Uterus (tissue), 2 donors: Measurements from ENCODE around the gene CIDEB.

ENCODE experiments used
- POLR2A ChIP-seq, 2 donors: fragments of 450-650 bp; IDR thresholded peaks; one replicate each; pipeline ENCODE4 v1.6.1; 2016; ENCODE audit warnings: antibody characterized with exemption in 2 of 2, mild to moderate bottlenecking in 1 of 2, moderate library complexity in 1 of 2
- TF ChIP-seq, protein P1 (sequence below), 4 experiments: fragments of 200-600 bp in 2 of 4; fragments of 450-650 bp in 2 of 4; sonication (generic) in 2 of 4; IDR thresholded peaks; one replicate each; pipeline ENCODE4 v1.5.1; 2016 to 2019; ENCODE audit warnings: antibody characterized with exemption in 4 of 4, mild to moderate bottlenecking in 2 of 4, moderate library complexity in 1 of 4

DNA sequence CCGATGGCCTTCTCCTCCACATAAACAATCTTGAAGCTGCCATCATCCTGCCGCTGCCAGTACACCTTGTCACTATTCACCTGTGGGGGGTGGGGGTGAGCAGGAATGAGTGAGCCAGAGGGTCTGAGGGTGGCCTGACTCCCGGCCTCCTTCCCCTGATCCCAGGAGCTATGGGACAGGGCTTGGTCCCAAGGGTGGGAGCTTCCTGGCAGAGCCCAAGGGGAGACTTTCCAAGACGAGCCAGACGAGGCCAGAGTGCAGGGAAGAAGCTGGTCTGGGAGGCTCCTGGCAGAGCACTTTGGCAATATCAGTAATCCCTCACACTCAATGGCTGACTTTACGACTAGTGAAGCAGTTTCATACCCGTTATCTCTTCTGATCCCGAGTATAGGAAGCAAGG, 52.3 kb downstream of the CIDEB start:
- TF ChIP-seq, protein P1, sequence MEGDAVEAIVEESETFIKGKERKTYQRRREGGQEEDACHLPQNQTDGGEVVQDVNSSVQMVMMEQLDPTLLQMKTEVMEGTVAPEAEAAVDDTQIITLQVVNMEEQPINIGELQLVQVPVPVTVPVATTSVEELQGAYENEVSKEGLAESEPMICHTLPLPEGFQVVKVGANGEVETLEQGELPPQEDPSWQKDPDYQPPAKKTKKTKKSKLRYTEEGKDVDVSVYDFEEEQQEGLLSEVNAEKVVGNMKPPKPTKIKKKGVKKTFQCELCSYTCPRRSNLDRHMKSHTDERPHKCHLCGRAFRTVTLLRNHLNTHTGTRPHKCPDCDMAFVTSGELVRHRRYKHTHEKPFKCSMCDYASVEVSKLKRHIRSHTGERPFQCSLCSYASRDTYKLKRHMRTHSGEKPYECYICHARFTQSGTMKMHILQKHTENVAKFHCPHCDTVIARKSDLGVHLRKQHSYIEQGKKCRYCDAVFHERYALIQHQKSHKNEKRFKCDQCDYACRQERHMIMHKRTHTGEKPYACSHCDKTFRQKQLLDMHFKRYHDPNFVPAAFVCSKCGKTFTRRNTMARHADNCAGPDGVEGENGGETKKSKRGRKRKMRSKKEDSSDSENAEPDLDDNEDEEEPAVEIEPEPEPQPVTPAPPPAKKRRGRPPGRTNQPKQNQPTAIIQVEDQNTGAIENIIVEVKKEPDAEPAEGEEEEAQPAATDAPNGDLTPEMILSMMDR (IDR thresholded peaks at IDR 0.05): no peak
- no peak for TF ChIP-seq POLR2A (IDR thresholded peaks at IDR 0.05)
